ENCODE results near the gene WDR31.
A peak's percentile ranks its signal among the peaks of the same experiment; 100 is the strongest.
"Not testable (repeated sequence)": the region's sequence is repeated elsewhere in the genome, so short reads cannot be mapped to it uniquely, and the experiment has no call there.

The WDR31 gene

DNA sequence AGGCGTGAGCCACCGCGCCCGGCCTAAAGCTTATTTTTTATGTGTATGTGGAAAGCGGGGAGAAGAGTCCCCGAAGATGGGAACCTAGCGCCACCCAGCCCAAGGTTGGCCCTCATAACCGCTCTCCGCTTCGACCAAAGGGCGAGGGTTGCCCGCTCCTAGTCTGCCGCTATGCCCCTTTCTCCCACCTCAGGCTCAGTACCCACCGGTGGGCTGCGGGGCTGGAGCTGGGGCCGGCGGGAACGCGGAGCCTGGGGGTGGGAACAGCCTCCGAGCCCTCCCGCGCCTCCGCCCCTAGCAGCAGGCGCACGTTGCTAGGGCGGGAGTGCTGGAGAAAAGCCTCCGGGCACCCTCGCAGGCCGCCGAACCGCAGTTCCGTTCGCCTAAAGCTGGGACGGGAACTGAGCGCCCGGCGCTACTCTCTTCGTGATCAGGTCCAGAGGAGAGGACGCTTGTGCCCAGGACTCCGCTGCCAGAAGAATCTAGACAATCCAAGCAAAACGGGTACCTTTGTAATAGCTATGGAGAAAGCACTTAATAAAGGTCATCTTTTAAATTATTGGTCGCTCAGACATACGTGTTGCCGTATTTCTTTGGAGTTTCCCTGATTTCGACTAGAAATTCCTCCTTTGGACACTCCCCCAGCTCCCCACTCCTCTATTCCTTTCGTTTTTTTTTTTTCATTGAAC, at the start of gene WDR31:
Gene WDR31 (minus strand): TSS at position 265 of the 689 bp plus-strand sequence. CDS start 8,253 bp downstream, outside the sequence.
- TF ChIP-seq, protein P1, sequence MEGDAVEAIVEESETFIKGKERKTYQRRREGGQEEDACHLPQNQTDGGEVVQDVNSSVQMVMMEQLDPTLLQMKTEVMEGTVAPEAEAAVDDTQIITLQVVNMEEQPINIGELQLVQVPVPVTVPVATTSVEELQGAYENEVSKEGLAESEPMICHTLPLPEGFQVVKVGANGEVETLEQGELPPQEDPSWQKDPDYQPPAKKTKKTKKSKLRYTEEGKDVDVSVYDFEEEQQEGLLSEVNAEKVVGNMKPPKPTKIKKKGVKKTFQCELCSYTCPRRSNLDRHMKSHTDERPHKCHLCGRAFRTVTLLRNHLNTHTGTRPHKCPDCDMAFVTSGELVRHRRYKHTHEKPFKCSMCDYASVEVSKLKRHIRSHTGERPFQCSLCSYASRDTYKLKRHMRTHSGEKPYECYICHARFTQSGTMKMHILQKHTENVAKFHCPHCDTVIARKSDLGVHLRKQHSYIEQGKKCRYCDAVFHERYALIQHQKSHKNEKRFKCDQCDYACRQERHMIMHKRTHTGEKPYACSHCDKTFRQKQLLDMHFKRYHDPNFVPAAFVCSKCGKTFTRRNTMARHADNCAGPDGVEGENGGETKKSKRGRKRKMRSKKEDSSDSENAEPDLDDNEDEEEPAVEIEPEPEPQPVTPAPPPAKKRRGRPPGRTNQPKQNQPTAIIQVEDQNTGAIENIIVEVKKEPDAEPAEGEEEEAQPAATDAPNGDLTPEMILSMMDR (IDR thresholded peaks at IDR 0.05; ENCODE audit: low read depth, low read length): no peak
- peak; percentile 71 for DNase-seq (ENCODE audit: extremely low read depth, low read depth)

DNA sequence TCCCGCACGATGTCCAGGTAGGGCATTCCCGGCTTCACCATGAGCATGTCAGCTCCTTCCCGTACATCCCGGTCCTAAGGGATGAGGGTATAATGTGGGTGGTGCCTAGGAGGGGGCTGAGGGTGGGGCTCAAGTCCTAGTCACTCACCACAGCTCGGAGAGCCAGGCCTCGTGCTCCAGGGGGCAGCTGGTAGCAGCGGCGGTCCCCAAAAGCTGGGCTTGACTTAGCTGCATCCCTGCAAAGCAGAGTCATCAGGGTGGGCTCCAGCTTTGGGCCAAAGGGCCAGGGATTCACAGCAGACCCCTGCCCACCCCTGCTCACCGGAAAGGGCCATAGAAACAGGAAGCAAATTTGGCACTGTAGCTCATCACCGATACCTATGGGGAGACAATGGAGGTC, 49.4 kb upstream of the WDR31 start:
- DNase-seq (ENCODE audit: extremely low read depth, low read depth): no peak
- TF ChIP-seq, protein P1 (IDR thresholded peaks at IDR 0.05; ENCODE audit: low read depth, low read length): no peak

DNA sequence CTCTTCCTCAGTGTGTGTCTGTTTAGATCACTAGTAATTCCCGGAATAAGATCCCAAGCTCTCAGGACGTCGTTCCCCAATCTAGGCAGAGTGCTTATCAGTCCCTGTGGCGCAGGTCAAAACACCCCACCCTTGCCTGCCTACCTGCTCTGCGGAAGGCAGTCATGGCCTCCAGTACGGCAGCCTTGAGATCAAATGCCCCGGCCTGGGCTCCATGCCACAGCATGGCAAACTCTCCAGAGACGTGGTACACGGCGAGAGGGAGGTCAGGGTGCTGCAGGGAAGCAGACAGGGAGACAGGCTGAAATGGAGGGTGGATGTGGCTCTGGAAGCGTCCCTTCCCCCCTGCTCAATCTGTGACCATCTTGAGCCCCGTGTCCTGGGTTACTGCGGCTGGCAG, 48.8 kb upstream of the WDR31 start:
- TF ChIP-seq, protein P1 (IDR thresholded peaks at IDR 0.05; ENCODE audit: low read depth, low read length): no peak
- no peak for DNase-seq (ENCODE audit: extremely low read depth, low read depth)

DNA sequence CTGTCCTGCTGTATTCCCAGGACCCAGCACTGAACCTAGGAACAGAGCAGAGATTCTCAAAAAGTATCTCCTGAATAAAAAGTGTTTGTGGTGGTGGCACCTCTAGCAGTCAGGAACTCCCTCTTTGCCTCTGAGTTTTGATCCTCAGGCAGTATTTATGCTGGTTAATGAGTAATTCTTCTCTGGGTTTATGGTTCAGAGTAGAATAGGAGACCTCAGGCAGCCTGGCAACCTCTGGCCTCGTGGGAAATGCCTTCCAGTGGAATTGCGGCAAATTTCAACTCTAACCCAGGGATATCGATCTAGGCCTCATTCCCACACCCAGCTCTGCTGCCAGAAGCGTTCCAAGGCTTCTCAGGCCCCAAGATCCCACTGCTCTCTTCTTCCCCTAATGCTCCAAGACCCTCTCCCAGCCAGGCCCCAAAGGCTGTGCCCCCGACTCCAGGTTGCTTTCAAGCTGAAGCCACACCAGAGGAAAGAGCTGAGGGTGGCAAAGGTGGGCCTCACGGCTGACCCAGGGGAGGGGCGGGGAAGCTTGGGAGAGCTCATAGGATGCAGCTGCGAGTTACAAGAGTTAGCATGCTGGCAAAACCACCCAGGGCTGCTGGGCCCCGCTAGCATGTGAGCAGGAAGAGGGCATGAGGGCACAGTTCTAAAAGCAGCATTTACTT, 47.6 kb upstream of the WDR31 start:
- DNase-seq (ENCODE audit: extremely low read depth, low read depth): no peak
- TF ChIP-seq, protein P1 (IDR thresholded peaks at IDR 0.05; ENCODE audit: low read depth, low read length): no peak

DNA sequence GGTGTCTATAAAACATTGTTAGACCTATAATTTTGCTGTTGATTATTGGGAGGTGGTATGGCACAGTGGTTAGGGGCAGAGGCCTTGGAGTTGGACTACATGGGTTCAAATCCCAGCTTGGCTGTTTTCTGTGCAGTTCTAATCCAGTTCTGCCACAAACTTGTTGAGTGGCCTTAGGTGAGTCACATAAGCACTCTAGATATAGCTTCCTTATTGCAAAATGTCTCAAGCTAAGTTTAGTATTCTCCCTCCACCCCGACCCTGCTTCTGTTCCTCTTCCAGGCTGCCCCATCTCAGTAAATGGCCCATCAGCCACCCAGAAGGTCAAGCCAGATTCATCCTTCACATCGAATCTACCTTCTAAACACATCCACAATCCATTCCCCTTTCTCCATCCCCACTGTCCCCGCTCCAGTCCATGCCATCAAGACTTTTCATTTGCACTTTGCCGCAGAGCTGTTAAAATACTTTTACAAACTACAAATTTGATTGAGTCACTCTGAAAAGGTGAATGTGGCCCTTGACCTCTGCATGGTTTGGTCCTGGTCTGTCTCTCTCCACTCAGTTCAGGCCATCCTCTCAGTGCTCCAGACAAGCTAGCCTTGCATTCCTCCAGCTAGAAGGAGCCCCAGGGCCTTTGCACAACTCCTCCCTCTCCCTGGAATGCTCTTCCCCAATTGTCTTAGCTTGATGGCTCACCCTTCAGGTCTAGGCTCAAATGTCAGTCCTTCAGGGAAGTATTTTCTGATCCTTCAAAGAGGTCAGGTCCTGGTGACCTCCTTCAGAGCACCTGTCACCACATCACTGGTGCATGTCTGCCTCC, 46.7 kb upstream of the WDR31 start:
- no peak for DNase-seq (ENCODE audit: extremely low read depth, low read depth)
- TF ChIP-seq, protein P1 (IDR thresholded peaks at IDR 0.05; ENCODE audit: low read depth, low read length): no peak

DNA sequence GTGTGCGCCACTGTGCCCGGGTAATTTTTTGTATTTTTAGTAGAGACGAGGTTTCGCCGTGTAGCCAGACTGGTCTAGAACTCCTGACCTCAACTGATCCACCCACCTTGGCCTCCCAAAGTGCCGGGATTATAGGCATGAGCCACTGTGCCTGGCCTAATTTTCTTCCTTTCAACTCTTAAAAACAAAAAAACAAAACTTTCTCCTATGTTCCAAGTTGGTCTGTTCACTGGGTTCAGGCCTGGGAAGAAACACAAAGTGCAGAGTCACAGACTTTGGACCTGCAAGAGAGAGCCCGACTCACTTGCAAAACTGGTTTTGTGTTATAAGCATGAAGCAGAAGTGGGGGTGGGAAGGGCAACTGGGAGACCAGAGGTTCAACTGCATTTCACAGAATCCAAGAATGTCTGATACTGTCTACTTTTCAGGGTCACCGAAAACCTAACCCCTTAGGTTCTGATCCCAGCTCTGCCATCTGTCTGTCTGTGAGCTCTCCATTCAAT, 41.9 kb upstream of the WDR31 start:
- no peak for DNase-seq (ENCODE audit: extremely low read depth, low read depth)
- TF ChIP-seq, protein P1 (IDR thresholded peaks at IDR 0.05; ENCODE audit: low read depth, low read length): no peak

DNA sequence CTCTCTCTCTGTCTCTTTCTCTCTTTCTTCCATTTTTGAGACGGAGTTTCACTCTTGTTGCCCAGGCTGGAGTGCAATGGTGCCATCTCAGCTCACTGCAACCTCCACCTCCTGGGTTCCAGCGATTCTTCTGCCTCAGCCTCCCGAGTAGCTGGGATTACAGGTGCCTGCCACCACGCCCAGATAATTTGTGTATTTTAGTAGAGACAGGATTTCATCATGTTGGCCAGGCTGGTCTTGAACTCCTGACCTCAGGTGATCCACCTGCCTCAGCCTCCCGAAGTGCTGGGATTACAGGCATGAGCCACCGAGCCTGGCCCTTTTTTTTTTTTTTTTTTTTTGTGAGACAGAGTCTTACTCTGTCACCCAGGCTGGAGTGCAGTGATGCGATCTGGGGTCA, 41.4 kb upstream of the WDR31 start:
- DNase-seq (ENCODE audit: extremely low read depth, low read depth): not testable (repeated sequence)

Measured in AG09319 (cell line).